Measurements from ENCODE around the gene BANP.
"Not testable (repeated sequence)": the region's sequence is repeated elsewhere in the genome, so short reads cannot be mapped to it uniquely, and the experiment has no call there.

The BANP gene

GRCh38 chr16:88067530-88068411 lies 116.5 kb downstream of the BANP start:
- no peak for DNase-seq

GRCh38 chr16:88068476-88069396 lies 117.5 kb downstream of the BANP start:
- DNase-seq: no peak

- DNase-seq: no peak
Measured at GRCh38 chr16:88069397-88070168, 118.3 kb downstream of the BANP start.

GRCh38 chr16:88070341-88070740 lies 119.1 kb downstream of the BANP start:
- DNase-seq: no peak

GRCh38 chr16:88070989-88071625 lies 119.9 kb downstream of the BANP start:
- no peak for DNase-seq

GRCh38 chr16:88071908-88072307 lies 120.7 kb downstream of the BANP start:
- no peak for DNase-seq

- DNase-seq: no peak
Measured at GRCh38 chr16:88072571-88073001, 121.4 kb downstream of the BANP start.

- no peak for DNase-seq
Measured at GRCh38 chr16:88073201-88073721, 122.0 kb downstream of the BANP start.

- no peak for DNase-seq
Measured at GRCh38 chr16:88074041-88074440, 122.8 kb downstream of the BANP start.

GRCh38 chr16:88076211-88076931 lies 125.1 kb downstream of the BANP start:
- no peak for DNase-seq

GRCh38 chr16:88076932-88077320 lies 125.7 kb downstream of the BANP start:
- DNase-seq: not testable (repeated sequence)

GRCh38 chr16:88077328-88078108 lies 126.3 kb downstream of the BANP start:
- no peak for DNase-seq

- DNase-seq: no peak
Measured at GRCh38 chr16:88078111-88078775, 127.0 kb downstream of the BANP start.

- DNase-seq: no peak
Measured at GRCh38 chr16:88083582-88083981, 132.3 kb downstream of the BANP start.

- no peak for DNase-seq
Measured at GRCh38 chr16:88084881-88085280, 133.6 kb downstream of the BANP start.

GRCh38 chr16:88086571-88087516 lies 135.6 kb downstream of the BANP start:
- no peak for DNase-seq

GRCh38 chr16:88087517-88087877 lies 136.3 kb downstream of the BANP start:
- no peak for DNase-seq

GRCh38 chr16:88088161-88088581 lies 136.9 kb downstream of the BANP start:
- DNase-seq: no peak

GRCh38 chr16:88088611-88089010 lies 137.4 kb downstream of the BANP start:
- DNase-seq: not testable (repeated sequence)

Measured in activated T-cell treated with anti-CD3 and anti-CD28 coated beads, Interleukin-2, amount 50 U/mL, for 48 hours (primary cell).